Endothelial cell of umbilical vein (primary cell): Measurements from ENCODE around the gene CDX2.

Experiments used
- EZH2 ChIP-seq: IDR thresholded peaks from 2 replicates; pipeline ENCODE4 v1.6.1; 2012; ENCODE audit warnings: borderline replicate concordance, low read depth, mild to moderate bottlenecking, moderate library complexity, low read length, inconsistent platforms; ENCODE audit not compliant: severe bottlenecking
- FOS ChIP-seq: IDR thresholded peaks from 2 replicates; pipeline ENCODE4 v1.6.1; 2011; ENCODE audit warnings: mild to moderate bottlenecking, low read length, moderate library complexity, borderline replicate concordance; ENCODE audit not compliant: insufficient read depth
- MYC ChIP-seq: IDR thresholded peaks from one replicate; pipeline ENCODE4 v1.6.1; 2011; ENCODE audit warnings: mild to moderate bottlenecking, low read depth, low read length
- POLR2A ChIP-seq: IDR thresholded peaks from 2 replicates; pipeline ENCODE4 v1.6.1; 2012; ENCODE audit warnings: low read depth, mild to moderate bottlenecking, control low read depth, low read length
- POLR2AphosphoS5 ChIP-seq: IDR thresholded peaks from 2 replicates; pipeline ENCODE4 v1.6.1; 2012; ENCODE audit warnings: low read depth, mild to moderate bottlenecking, control low read depth, low read length, moderate library complexity; ENCODE audit not compliant: insufficient read depth
- TF ChIP-seq, protein P1 (sequence below), 2 donors: IDR thresholded peaks; 1 replicate in 1 of 2; 2 replicates in 1 of 2; pipeline ENCODE4 v1.5.1; 2011; ENCODE audit warnings: low read length in 2 of 2, mild to moderate bottlenecking in 2 of 2, moderate library complexity in 2 of 2, control low read depth in 1 of 2, inconsistent platforms in 1 of 2, low read depth in 1 of 2; ENCODE audit not compliant: insufficient read depth in 1 of 2; ENCODE audit errors: extremely low read depth in 1 of 2
- TF ChIP-seq, protein P2 (sequence below): IDR thresholded peaks from 2 replicates; pipeline ENCODE4 v1.6.1; 2011; ENCODE audit not compliant: insufficient read depth, insufficient read length

DNA sequence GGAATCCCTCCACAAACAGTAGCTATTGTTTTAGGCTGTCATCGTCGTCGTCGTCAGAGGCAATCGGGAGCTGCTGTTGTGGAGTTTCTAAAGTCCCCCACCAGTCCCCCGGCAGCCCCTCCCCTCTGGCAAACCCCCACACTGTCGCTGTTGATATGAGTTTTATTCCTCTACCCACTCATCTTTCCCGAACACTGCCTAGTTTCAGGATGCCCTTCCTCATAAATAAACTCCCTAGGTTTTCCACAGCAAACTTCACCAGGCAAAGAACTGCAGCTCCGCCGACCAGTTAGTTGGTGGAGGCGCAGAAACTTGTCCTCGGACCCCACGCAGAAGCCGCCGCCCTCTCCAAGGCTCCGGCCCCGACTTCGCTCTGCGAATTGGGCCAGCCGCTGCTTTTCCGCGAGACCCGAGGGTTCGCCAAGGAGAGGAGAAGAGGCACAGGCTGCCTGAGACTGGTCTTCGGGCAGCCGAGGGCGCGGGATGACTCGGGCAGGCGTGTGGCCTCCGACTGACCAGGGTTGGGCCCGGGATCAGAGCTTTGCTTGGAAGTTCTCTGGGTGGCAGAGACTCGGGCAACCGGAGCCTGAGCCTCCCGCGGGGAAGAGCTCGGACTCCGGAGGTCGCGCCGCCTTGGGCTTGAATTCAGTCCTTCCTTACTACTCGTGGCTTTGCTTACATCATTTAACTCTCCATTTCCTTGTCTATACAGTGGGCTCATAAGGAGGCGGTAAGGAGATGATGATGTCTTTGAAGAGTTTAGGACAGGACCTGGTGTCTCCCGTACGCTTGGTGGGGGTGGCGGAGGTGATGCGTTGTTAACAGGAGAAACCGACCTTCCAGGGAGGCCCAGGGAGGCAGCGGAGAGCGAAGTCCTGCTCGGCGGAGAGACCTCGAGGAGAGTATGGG, 41.4 kb downstream of the CDX2 start:
- TF ChIP-seq, protein P1, sequence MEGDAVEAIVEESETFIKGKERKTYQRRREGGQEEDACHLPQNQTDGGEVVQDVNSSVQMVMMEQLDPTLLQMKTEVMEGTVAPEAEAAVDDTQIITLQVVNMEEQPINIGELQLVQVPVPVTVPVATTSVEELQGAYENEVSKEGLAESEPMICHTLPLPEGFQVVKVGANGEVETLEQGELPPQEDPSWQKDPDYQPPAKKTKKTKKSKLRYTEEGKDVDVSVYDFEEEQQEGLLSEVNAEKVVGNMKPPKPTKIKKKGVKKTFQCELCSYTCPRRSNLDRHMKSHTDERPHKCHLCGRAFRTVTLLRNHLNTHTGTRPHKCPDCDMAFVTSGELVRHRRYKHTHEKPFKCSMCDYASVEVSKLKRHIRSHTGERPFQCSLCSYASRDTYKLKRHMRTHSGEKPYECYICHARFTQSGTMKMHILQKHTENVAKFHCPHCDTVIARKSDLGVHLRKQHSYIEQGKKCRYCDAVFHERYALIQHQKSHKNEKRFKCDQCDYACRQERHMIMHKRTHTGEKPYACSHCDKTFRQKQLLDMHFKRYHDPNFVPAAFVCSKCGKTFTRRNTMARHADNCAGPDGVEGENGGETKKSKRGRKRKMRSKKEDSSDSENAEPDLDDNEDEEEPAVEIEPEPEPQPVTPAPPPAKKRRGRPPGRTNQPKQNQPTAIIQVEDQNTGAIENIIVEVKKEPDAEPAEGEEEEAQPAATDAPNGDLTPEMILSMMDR (IDR thresholded peaks at IDR 0.05; ENCODE audit: extremely low read depth in 1 of 2, insufficient read depth in 1 of 2, low read depth in 1 of 2, low read length in 2 of 2) = no peak
- TF ChIP-seq, protein P2, sequence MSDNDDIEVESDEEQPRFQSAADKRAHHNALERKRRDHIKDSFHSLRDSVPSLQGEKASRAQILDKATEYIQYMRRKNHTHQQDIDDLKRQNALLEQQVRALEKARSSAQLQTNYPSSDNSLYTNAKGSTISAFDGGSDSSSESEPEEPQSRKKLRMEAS = no peak
- TF ChIP-seq EZH2 (peak; percentile 89), POLR2AphosphoS5 (no peak), FOS (no peak), POLR2A (no peak), MYC (no peak)
